Adrenal gland (tissue), 12 donors: ENCODE data around the gene IGDCC3. TPM values are rescaled to one million over a fixed set of nuclear protein-coding genes. Genes with fewer than 3 reads are reported as not detected.

Experiments
- DNase-seq, 7 donors: peaks; one replicate each; pipeline ENCODE4 v3.0.0-alpha.2; 2019 to 2020
- H3K27ac ChIP-seq, 5 donors: fragments of 200-600 bp; sonication (generic) in 4 of 5; 1 replicate in 3 of 5; 2 replicates in 2 of 5; pipeline versions ENCODE4 v1.5.1 to v1.8.0; 2016 to 2020; ENCODE audit warnings: mild to moderate bottlenecking in 1 of 5
- H3K27me3 ChIP-seq: fragments of 200-600 bp; 2 replicates; pipeline ENCODE4 v1.8.0; 2021
- H3K36me3 ChIP-seq, 2 donors: fragments of 200-600 bp; replicated peaks in 1 of 2; 1 replicate in 1 of 2; 2 replicates in 1 of 2; pipeline versions ENCODE4 v1.5.1 to v1.8.0; 2018 to 2022
- H3K4me1 ChIP-seq, 2 donors: fragments of 200-600 bp; replicated peaks in 1 of 2; 1 replicate in 1 of 2; 2 replicates in 1 of 2; pipeline versions ENCODE4 v1.5.1 to v1.8.0; 2018 to 2021
- H3K4me3 ChIP-seq, 4 donors: fragments of 200-600 bp; sonication (generic) in 3 of 4; one replicate each; pipeline ENCODE4 v1.5.1; 2016 to 2018
- H3K9me3 ChIP-seq, 3 donors: fragments of 200-600 bp; sonication (generic) in 1 of 3; replicated peaks in 1 of 3; 1 replicate in 2 of 3; 2 replicates in 1 of 3; pipeline versions ENCODE4 v1.5.1 to v1.8.0; 2016 to 2021
- CTCF ChIP-seq, 6 experiments: fragments of 450-650 bp in 4 of 6; fragments of 200-600 bp in 2 of 6; sonication (generic) in 1 of 6; IDR thresholded peaks; 1 replicate in 5 of 6; 2 replicates in 1 of 6; pipeline versions ENCODE4 v1.5.1 to v1.8.0; 2016 to 2021; ENCODE audit warnings: antibody characterized with exemption in 6 of 6, mild to moderate bottlenecking in 2 of 6, moderate library complexity in 1 of 6
- POLR2A ChIP-seq, 2 donors: fragments of 450-650 bp; IDR thresholded peaks; one replicate each; pipeline ENCODE4 v1.6.1; 2017; ENCODE audit warnings: antibody characterized with exemption in 2 of 2, mild to moderate bottlenecking in 2 of 2, moderate library complexity in 1 of 2
- WGBS, 4 donors: extraction: QIAGEN DNeasy Blood & Tissue Kit in 2 of 4; methylation state at CpG; one replicate each; pipeline versions ENCODE4 v1.1.5 to v1.1.7; 2013 to 2017; 5-methylcytosine and 5-hydroxymethylcytosine counted together
- intact Hi-C, 2 donors: fragments of 100-400 bp; cut with DNase I; formaldehyde crosslinking; loops; one replicate each; pipeline versions ENCODE4 v1.14.1 to v1.15.0; 2022 to 2023
- polyA plus RNA-seq, 3 donors: library from polyadenylated mRNA; stranded (reverse); fragments of 200-250 nt in 2 of 3; fragments of 350-450 nt in 1 of 3; fragmentation: Illumina TruSeq in 1 of 3; extraction: RNeasy Lipid Tissue Mini Kit (QIAGEN cat#74804) in 1 of 3; gene quantifications; one replicate each; pipeline ENCODE4 v1.2.3, GENCODE V29; 2013 to 2014
- total RNA-seq, 9 donors: library from RNA; depleted of rRNA in 4 of 9; stranded (reverse); fragments of >200 nt in 4 of 9; fragments of 120-200 nt in 1 of 9; fragmentation: NEBNext Ultra II Directional in 1 of 9; extraction: Animal tissue kit (Norgen Biotek cat#: 25700) in 1 of 9; gene quantifications; one replicate each; pipeline versions ENCODE4 v1.1.0 to v1.2.4, GENCODE V29; 2013 to 2023
- donor health status: healthy with polysubstance abuse.
- donor health status: Bipolar disorder and iron deficiency.
- donor health status: DM: yes; HTN: yes; CAD: no.
- donor health status: DM: no; HTN: no; CAD: no.
- donor health status: DM: no; HTN: no; CAD: no.
- donor health status: DM: yes; HTN: yes; CAD: no.

The IGDCC3 gene
- total and polyA plus RNA-seq, 12 donors, result 0.13 to 0.39 (median 0.29) TPM; not detected in 7

DNA sequence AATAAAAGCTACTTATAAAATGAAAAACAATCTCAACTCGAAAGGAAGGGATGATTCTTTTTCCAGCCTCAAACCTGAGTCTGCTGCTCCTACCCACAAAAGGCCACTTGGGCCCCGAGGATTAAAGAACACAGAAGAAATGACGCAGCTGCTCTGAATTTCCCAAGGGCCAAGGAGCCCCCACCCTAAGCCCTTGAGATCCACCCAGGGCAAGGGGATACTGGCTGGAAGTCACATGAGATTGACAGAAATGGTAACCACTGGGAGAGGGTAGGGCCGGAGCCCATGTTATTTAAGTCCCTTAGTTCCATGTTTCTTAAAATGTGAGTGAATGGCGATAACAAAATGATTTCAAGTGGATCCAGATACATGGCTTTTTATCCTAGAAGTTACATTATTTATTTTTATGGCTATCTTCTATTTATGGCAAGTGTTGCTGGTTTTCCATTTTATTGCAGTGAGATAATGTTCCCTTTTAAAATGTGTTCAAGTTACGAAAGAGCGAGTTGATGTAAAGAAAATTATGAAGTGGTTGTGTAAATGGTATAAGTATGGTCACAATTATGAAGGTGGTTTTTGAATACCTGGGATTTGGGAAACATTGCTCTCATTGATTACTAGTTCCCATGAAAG, 28.1 kb upstream of the IGDCC3 start:
- Histone ChIP-seq H3K4me3 (no peak overlapping the region), H3K9me3 (no peaks in the 10 kb centered on the region), H3K27ac (no peak overlapping the region), H3K27me3 (no peaks in the 10 kb centered on the region), H3K4me1 (peaks cover 6 to 10% of the 10 kb centered on the region in 2 donors), H3K36me3 (no peaks in the 10 kb centered on the region)
- intact Hi-C loops, result loop anchor here in 1 of 2 donors (10.0 kb wide), 1 partner anchor 179 kb away; no protein-coding TSS in a partner anchor
- 90 to 93% (median 92%) methylated on average over 7 of the region's 7 CpGs for WGBS, 4 donors
- DNase-seq, result no peak
- TF ChIP-seq POLR2A (IDR thresholded peaks at IDR 0.05) (no peak), CTCF (IDR thresholded peaks at IDR 0.05) (no peak)

DNA sequence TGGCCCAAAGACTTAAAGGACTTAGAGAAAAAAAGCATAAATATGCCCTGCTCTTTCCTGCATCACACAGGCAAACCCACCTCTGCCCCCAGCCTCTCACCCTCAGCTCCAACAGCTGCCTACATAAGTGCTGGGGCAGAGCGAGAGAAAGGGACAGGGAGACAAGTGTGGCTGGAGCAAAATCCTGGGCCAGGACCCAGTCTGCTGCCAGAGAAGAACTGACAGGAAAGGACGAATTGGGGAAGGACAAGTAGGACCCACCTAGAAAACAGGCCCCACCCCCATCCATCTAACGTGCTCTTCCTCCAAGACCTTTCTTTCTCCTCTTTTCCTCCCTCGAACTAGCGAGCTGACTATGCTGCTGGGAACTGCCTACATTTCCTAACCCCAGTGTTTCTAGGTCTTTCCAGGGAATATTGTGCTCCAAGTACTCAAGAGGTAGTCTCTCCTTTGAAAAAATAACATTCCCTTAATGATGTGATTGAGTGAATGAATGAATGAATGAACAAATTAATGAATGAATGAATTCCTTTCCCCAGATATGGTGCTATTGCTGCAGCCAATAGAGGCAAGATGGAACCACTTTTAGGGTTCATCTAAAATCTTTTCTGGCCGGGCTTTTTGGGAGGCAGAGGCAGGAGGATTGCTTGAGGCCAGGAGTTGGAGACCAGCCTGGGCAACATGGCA, 26.5 kb upstream of the IGDCC3 start:
- H3K9me3 ChIP-seq, result no peaks in the 10 kb centered on the region
- H3K27me3 ChIP-seq, result no peaks in the 10 kb centered on the region
- 80 to 87% (median 85%) methylated on average over 6 of the region's 6 CpGs for WGBS, 4 donors
- intact Hi-C loops, result loop anchor here in 1 of 2 donors (10.0 kb wide), 1 partner anchor 180 kb away; no protein-coding TSS in a partner anchor
- no peak overlapping the region for H3K4me3 ChIP-seq
- H3K36me3 ChIP-seq, result no peaks in the 10 kb centered on the region
- no peak overlapping the region for H3K27ac ChIP-seq
- DNase-seq, result no peak
- no peak for TF ChIP-seq POLR2A (IDR thresholded peaks at IDR 0.05)
- no peak for TF ChIP-seq CTCF (IDR thresholded peaks at IDR 0.05)
- H3K4me1 ChIP-seq, result peaks cover 6 to 11% of the 10 kb centered on the region in 2 donors

- no peak for DNase-seq
- Histone ChIP-seq H3K36me3 (no peaks in the 10 kb centered on the region), H3K4me1 (peaks cover 6 to 11% of the 10 kb centered on the region in 2 donors), H3K9me3 (no peaks in the 10 kb centered on the region), H3K27me3 (no peaks in the 10 kb centered on the region), H3K27ac (no peak overlapping the region), H3K4me3 (no peak overlapping the region)
- intact Hi-C loops, result loop anchor here in 1 of 2 donors (10.0 kb wide), 1 partner anchor 182 kb away; no protein-coding TSS in a partner anchor
- TF ChIP-seq POLR2A (IDR thresholded peaks at IDR 0.05) (no peak), CTCF (IDR thresholded peaks at IDR 0.05) (no peak)
- WGBS, 4 donors, result 83 to 93% (median 90%) methylated on average over 4 of the region's 4 CpGs
Observed at GRCh38 chr15:65402961-65403360, 25.2 kb upstream of the IGDCC3 start.

DNA sequence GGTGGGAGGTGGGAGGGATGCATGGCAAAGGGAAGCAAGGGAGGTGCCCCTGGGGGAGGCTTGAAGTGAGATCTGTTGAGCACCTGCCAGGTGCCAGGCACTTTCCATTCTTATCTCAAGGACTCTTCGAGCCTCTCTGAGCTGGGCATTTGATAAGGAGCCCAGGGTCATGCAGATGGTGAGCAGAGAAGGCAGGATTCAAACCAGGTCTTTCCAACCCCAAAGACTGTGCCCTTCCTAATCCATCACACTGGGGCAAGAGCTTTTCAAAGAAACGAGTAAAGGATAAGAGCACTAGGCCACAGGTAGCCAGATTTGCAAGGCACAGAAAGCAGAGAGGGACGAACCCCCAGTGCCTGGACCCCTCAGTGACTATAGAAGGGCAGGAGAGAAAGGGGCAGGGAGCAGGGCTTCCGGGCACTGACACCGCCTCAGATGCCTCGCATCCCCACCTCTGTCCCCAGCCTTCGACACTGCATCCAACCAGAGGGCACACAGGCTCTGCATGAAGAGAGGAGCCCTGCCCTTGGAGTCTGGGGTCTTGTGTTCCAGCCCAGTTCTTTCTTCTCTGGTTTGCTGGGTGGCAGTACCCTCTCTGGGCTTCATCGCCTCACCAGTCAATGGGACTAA, 23.9 kb upstream of the IGDCC3 start:
- no peak for DNase-seq
- peaks cover 6 to 11% of the 10 kb centered on the region in 2 donors for H3K4me1 ChIP-seq
- intact Hi-C loops, result loop anchor here in 1 of 2 donors (10.0 kb wide), 1 partner anchor 183 kb away; no protein-coding TSS in a partner anchor
- H3K27ac ChIP-seq, result peak overlapping the region in 1 of 5 donors; percentile 38
- TF ChIP-seq POLR2A (IDR thresholded peaks at IDR 0.05), result no peak
- H3K27me3 ChIP-seq, result no peaks in the 10 kb centered on the region
- no peaks in the 10 kb centered on the region for H3K9me3 ChIP-seq
- no peaks in the 10 kb centered on the region for H3K36me3 ChIP-seq
- no peak overlapping the region for H3K4me3 ChIP-seq
- WGBS, 4 donors, result 59 to 78% (median 76%) methylated on average over 3 to 8 of the region's 8 CpGs
